T47D (cell line): Measurements from ENCODE around the gene GNA14.
"Not testable (repeated sequence)": the region's sequence is repeated elsewhere in the genome, so short reads cannot be mapped to it uniquely, and the experiment has no call there.

Experiments used
- DNase-seq, 2 experiments: peaks; one replicate each; pipeline versions ENCODE4 v3.0.0 to v3.0.0-alpha.2; 2011 to 2012; ENCODE audit warnings: low read depth in 1 of 2, low spot score in 1 of 2
- JUND ChIP-seq: IDR thresholded peaks from 2 replicates; pipeline ENCODE4 v1.6.1; 2012; ENCODE audit warnings: low read depth
- in situ Hi-C: cut with HindIII; loops from 2 replicates; pipeline ENCODE4 v1.10.0; 2016; ENCODE audit warnings: low sequenced_read_pairs, low pct_unique_long_range_greater_than_20kb

Gene GNA14

DNA sequence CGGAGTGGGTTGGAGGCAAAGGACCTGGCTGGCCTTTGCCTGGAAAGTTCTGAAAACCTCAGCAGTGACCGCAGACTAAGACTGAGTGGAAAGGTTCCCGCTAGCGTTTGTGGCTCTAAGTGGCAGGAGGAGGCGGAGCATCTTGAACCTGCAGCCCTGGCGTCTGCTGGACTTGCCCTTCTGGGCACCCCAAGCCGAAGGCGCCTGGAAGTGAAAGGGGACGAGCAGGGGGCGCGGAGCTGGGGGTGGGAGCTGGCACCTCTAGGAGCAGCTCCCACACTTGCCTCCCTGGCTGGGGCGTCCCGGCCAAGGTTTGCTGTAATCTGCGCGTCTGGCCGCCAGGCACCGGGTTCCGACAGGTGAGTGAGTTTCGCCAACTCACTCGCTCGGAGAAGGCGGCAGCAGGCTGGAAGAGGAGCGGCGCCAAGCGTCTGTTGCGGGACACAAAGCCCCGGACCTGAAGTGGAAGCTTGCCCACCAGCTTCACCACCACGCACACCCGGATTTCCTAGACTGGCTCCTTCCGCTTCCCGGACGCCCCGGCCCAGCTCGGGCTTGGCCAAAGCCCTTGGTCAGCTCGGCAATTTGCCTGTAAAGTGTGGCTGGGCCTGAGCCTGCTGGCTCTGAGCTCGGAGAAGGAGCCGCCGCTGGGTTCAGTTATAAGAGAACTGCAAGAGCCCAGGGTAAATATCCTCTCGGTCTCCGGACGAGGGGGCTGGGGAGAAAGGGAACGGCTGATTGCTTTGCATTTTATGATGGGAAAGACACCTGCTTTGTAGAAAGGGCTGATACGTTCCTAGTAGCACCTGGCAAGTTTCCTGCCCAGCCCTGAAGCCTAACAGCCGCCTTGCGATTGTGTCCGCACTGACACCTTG lies at the start of gene GNA14:
GNA14 (minus strand) TSS at position 89 of the 875 bp plus-strand sequence. CDS start 529 bp downstream, outside the sequence.
- in situ Hi-C loops, result no loop called here
- peak; percentile 42 to 54 for DNase-seq
- TF ChIP-seq JUND, result no peak

DNA sequence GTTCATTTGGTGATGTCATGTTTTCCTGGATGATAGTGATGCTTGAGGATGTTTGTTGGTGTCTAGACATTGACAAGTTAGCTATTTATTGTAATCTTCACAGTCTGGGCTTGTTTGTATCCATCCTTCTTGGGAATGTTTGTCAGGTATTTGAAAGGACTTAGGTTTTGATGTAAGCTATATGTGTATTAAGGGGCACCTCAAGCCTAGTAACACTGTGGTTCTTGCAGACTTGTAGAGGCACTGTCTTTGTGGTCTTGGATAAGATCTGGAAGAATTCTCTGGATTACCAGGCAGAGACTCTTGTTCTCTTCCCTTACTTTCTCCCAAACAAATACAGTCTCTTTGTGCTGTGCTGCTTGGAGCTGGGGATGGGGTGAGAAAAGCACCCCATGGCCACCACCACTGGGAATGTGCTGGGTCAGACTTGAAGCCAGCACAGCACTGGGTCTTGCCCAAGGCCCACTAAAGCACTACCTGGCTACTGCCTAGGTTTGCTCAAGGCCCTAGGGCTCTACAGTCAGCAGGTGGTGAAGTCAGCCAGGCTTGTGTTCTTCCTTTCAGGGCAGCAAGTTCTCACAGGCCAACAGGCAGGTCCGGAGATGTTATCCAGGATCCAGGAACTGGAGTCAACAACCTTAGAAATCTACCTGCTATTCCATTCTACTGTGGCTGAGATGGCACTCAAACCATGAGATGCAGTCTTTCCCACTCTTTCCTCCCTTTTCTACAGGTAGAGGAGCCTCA lies 49.3 kb upstream of the GNA14 start:
- no peak for TF ChIP-seq JUND
- in situ Hi-C loops, result no loop called here
- peak in 1 of 2 experiments; percentile 54 for DNase-seq

DNA sequence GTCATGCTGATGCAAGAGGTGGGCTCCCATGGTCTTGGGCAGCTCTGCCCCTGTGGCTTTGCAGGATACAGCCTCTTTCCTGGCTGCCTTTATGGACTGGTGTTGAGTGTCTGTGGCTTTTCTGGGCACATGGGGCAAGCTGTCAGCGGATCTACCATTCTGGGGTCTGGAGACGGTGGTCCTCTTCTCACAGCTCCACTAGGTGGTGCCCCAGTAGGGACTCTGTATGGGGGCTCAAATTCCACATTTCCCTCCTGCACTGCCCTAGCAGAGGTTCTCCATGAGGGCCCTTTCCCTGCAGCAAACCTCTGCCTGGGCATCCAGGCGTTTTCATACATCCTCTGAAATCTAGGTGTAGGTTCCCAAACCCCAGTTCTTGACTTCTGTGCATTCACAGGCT lies 42.6 kb upstream of the GNA14 start:
- in situ Hi-C loops, result not testable (repeated sequence)

DNA sequence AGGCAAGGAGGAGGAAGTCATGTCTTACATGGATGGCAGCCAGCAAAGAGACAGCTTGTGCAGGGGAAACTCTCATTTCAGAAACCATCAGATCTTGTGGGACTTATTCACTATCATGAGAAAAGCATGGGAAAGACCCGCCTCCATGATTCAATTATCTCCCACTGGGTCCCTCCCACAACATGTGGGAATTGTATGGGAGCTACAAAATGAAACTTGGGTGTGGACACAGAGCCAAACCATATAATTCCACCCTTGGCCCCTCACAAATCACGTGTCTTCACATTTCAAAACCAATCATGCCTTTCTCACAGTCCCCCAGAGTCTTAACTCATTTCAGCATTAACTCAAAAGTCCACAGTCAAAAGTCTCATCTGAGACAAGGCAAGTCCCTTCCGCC lies 42.0 kb upstream of the GNA14 start:
- DNase-seq, in situ Hi-C loops: not testable (repeated sequence)

More for the DNA sequence above, 42.6 kb upstream of the GNA14 start:
- DNase-seq, result not testable (repeated sequence)

GRCh38 chr9:77687737-77688136 lies 39.6 kb upstream of the GNA14 start:
- in situ Hi-C loops, DNase-seq: not testable (repeated sequence)

DNA sequence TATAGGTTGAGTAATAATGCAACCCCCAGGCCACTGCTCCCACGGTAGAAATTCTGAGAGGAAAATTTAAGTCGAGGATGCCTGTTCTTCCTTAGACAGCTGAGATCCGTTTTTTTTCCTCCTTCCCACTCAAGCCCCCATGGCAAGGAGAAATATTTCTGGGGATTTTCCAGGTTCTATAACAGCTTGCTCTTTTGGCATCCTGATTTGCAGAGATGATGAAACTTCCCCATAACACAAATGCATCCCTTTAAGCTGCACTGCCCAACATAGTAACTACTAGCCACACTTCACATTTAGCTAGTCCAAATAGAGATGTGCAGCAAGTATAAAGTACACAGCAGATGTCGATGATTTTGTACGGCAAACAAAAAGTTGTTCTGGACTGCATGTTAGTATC lies 32.5 kb upstream of the GNA14 start:
- no peak for DNase-seq
- TF ChIP-seq JUND, result no peak
- in situ Hi-C loops, result no loop called here

DNA sequence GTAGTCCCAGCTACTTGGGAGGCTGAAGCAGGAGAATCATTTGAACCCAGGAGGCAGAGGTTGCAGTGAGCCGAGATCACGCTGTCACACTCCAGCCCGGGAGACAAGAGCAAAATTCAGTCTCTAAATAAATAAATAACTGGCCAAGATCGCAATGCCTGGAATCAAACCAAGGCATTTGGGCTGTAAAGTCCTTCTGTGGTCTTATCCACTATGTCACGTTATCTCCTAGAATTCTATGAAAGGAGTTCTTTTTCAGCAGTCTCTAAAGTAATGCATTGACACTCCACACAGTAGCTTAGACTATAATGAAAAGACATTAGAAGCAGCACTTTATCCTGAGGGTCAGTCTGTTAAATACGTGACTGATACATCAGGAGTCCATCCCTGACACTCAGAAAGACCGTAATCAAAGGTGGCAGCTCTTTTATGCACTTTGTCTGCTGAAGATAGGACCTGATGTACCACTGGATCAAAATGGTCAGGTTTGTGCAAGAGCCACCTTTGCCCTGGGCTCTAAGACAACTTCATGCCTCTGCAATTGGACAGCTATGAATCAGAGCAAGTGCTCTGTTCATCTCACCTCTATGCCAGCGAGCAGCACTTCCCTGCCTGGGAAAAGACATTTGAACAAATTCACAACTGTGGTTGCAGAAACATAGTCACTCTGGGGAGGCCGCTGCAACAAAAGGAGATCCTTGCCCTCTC lies 31.7 kb upstream of the GNA14 start:
- no peak for DNase-seq
- no peak for TF ChIP-seq JUND
- in situ Hi-C loops, result no loop called here

DNA sequence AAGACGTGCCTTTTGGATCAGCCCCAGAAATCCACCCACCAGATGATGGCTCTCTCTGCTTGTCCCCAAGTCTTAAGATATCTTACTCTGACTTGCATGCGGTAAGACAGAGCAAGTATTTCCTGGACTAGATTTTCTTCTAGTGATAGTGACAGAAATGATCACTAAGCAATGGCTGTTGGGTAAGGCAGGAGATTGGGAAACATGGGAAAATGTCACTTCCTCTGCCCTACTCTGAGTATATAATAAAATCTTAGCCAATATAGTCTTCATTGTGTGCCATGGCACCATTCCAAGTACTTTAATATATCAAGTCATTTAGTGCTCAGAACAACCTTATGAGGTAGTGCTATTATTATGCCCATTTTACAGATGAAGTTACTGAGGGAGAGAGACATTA lies 31.0 kb upstream of the GNA14 start:
- no peak for TF ChIP-seq JUND
- DNase-seq, result no peak

DNA sequence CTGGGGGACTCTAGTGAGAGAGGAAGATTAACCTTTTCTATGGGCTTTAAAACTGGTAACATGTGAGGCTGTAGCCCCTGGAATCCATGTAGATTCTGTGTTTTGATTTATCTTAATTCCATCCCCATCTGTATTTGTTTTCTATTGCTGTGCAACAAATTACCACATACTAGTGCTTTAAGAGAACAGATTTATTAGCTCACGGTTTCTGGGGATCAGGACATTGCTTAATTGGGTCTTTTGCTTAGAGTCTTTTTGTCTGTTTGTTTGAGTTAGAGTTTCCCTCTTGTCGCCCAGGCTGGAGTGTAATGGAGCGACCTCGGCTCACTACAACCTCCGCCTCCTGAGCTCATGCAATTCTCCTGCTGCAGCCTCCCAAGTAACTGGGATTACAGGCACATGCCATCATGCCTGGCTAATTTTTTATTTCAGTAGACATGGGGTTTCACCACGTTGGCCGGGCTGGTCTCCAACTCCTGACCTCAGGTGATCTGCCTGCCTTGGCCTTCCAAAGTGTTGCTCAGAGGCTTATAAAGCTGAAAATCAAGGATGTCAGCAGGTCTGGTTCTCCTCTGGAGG lies 29.9 kb upstream of the GNA14 start:
- DNase-seq, result no peak
- no peak for TF ChIP-seq JUND

More for the DNA sequence above, 31.0 kb upstream of the GNA14 start:
- in situ Hi-C loops, result no loop called here

DNA sequence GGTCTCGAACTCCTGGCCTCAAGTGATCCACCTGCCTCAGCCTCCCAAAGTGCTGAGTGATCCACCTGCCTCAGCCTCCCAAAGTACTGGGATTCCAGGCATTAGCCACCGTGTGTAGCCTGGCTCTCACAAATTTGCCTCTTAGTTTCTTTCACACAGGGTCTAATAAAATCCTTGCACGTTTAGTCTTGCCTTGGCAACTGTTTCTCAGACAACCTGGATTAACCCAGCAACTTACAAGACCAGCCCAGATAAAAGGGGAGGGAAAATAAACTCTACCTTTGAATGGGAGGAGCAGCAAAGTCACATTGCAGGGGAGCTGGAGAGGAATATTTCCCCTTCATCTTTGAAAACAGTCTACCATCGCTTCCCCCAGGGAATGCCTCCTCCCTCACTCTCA lies 29.3 kb upstream of the GNA14 start:
- no peak for TF ChIP-seq JUND

More for the DNA sequence above, 29.9 kb upstream of the GNA14 start:
- in situ Hi-C loops, result no loop called here

GRCh38 chr9:77673941-77674791 lies 26.0 kb upstream of the GNA14 start:
- no peak for DNase-seq
- in situ Hi-C loops, result no loop called here
- TF ChIP-seq JUND, result no peak

More for the DNA sequence above, 29.3 kb upstream of the GNA14 start:
- DNase-seq, result no peak
- in situ Hi-C loops, result no loop called here
